Stimulated activated CD8-positive, alpha-beta memory T cell treated with anti-CD3 and anti-CD28 coated beads, Interleukin-15, amount 100 ng/mL, for 24 hours (primary cell): Measurements from ENCODE around the gene ASXL1.
"Not testable (repeated sequence)": the region's sequence is repeated elsewhere in the genome, so short reads cannot be mapped to it uniquely, and the experiment has no call there.

Experiments used
- DNase-seq: peaks from one replicate; pipeline ENCODE4 v3.0.0-alpha.2; 2020; ENCODE audit warnings: low read depth

ASXL1 gene

DNA sequence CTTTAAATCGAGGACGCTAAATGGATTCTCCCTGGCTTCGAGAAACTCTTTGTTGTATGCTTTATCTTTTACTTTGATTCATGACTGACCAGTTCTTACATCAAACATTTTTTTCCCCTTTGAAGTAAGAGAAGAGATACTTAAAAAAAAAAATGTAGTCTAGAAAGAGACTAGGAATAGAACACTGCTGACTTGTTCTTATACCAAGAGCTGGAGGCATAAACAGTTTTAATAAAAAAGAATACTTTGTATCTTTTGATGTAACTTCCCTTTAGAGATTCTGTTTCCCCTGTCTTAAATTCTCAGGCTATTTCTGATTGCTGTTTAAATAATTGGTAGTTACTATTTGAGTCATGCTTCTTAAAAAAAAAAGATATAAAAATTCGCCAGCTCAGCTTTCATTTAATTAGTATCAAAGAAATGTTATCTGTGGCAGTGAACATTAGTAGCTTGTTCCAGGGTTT is 4.8 kb downstream of the ASXL1 start:
- no peak for DNase-seq

DNA sequence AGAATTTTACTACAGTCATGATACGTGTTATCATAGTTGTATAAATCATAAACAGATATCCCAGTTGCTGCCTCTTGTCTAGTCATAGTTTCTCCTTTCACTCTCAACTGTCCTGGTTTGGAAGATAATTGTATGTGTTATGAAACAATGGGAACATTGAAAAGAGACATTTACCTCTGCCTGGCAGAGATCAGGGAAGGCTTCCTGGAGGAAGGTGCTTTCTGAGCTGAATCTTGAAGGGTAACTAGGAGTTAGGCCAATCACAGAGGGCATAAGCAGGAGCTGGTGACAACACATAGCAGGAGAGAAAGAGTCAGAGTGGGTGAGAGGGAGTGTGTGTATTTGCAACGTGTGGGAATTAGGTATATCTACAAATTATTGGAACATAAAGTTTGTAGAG is 5.4 kb downstream of the ASXL1 start:
- no peak for DNase-seq

DNA sequence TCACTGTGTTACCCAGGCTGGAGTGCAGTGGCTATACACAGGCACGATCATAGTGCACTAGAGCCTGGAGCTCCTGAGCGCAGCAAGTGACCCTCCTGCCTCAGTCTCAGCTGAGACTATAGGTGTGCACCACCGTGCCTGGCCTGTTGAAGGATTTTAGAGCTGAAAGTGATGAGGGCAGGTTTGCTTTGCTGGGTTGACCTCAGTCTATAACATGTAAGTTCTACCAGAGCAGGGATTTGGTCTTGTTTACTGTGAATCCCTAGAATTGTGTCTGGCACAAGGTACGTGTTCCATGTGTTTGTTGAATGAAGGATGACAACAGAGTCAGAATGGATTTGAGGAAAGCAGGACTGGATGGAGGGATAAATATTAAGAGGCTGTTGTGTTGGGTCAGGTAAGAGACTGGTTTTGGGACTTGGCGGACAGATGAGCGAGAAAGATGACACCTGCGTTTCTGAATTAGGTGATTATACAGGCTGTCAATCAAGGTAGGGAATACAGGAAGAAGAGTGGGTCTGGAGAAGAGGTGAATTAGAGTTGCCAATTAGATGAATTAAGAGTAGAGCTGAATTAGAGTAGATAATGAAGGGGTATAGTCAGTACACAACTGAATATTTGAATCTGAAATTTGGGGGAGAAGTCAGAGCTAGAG is 6.5 kb downstream of the ASXL1 start:
- DNase-seq: no peak

DNA sequence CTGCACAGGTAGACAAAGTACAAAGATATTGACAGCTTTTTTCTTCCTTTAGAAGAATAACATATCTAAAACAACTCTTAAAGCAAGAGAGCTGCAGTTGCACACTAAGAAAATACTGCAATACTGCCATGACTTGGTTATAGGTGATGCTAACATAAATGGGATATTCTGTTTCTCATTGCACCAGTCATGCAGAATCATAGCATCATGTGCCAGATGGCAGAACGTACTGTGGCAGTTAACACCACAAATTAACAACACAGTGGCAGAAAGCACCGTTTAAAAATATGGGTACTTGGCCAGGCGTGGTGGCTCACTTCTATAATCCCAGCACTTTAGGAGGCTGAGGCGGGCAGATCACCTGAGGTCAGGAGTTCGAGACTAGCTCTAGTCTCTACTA is 7.4 kb downstream of the ASXL1 start:
- DNase-seq: no peak

DNA sequence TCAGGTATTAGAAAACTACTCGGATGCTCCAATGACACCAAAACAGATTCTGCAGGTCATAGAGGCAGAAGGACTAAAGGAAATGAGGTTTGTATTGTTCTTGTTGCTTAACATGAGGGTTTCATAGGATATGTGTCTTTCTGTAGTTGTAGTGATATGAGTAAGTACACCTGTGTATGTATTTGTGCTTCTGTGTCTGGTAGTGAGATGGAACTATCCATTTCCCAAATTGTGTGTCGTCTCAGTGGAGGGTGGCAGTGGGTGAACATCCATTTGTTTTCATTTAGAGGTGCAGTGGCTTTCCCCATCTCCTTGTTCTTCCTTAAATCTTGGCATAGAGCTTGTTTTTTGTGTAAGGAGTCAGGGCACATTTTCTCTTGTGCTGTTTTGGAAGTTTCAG is 8.2 kb downstream of the ASXL1 start:
- DNase-seq: no peak

DNA sequence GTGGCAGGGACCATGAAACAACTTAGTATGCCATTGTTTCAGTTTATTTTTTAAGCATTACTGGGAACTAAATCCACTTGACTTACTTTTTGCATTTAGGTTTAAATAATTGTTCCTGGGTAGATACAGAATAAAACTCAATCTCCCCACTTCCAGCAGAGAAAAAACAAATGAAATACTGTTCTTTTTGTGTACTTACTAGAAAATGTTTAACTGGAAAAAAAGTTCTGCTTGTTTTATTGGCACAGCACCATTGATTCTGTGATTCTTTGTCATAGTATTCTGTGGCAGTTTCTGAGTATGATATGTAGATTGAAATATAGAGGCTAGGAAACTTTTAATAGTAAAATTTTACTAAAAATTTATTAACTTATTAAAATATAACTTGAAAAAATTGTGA is 10.2 kb downstream of the ASXL1 start:
- no peak for DNase-seq

DNA sequence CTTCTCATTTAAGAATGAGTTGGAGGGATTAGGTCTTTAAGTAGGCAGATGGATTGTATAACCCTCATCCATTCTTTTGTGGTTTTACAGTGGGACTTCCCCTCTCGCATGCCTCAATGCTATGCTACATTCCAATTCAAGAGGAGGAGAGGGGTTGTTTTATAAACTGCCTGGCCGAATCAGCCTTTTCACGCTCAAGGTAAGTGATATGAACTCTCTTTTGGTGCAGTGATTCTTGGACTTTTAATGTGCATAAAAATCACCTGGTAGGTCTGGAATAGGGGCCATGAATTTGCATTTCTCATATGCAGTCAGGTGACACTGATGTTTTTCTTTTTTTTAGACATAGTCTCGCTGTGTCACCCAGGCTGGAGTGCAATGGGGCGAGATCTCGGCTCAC is 10.8 kb downstream of the ASXL1 start:
- no peak for DNase-seq

DNA sequence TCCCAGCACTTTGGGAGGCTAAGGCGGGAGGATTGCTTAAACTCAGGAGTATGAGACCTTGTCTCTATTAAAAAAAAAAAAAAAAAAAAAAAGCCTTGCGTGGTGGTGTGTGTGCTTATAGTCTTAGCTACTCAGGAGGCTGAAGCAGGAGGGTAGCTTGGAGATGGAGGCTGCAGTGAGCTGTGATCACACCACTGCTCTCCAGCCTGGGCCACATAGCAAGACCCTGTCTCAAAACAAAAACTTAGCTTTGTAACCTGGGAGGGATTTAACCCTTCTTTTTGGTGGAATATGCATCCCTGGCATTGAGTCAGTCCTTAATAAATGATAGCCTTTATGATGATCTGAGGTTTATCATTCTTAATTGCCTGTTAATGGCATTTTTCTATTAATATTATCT is 12.8 kb downstream of the ASXL1 start:
- DNase-seq: no peak

DNA sequence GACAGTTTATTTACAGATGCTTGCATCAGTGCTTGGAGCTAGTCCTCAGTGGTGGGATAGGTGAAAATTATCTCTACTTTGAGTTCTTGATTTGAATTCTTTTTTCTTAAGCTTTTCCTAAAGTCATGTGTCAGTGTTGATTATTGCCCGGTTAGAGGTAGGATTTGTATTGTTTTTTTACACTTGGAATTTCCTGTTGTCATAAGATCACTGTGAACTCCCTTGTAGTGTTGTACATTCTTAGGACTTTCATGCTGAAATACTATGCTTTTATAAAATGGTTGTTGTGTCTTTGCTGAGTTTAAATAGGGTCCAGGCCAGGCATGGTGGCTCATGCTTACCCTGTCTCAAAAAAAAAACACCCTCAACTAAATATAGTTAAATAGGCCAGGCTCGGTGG is 20.3 kb downstream of the ASXL1 start:
- DNase-seq: no peak

DNA sequence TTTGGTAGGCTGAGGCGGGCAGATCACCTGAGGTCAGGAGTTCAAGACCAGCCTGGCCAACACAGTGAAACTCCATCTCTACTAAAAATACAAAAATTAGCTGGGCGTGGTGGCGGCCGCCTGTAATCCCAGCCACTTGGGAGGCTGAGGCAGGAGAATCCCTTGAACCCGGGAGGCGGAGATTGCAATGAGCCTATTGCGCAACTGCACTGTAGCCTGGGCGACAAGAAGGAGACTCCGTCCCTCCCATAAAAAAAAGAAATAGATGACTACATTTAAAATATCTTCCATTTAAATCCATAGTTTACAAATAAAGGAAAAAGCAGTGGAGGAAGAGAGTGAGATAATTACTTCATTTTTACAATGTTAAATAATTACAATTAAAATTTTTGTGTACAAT is 21.9 kb downstream of the ASXL1 start:
- not testable (repeated sequence) for DNase-seq

DNA sequence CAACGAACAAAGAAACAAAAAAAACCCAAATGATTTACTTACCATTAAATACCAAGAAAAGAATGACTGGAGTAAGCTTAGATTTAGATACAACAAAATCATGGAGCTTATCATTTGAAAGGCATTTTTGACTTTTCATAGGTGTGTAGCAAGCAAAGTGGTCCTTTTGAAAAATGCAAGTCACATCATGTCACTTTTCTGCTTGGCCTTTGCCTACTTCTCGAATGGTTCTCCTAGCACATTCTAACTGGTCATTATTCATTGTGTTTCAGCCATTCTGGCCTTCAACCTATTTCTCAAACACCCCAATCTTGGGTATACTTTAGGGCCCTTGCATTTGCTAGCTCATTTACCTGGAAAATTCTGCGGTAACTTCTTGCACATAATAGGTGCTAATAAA is 22.6 kb downstream of the ASXL1 start:
- no peak for DNase-seq

DNA sequence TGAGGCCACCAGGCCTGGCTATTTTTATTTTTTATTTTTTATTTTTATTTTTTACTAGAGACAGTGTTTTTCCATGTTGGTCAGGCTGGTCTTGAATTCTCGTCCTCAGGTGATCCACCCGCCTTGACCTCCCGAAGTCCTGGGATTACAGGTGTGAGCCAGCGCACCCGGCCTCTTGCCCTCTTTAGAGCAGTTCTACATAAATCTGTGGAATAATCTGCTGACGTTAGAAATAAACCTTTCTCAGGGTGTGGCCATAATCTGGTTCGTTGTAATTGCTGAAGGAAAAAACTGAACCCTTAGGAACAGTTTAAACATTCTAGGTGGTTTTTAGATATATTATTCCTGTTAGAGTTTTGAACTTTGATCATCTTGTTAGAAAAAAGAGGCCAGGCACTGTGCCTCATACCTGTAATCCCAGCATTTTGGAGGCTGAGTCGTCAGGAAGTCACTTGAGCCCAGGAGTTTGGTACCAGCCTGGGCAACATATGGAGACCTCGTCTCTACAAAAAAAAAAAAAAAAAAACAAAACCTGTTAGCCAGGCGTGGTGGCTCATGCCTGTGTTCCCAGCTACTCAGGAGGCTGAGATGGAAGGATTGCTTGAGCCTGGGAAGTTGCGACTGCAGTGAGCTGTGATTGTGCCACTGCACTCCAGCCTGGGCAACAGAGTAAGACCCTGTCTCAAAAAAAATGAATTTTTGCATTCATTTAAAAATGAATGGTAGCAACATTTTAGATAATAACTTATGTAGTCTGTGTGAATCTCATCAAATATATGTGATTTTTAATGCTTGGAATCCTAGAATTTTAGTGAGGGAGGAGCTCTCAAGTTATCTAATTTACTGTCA is 24.2 kb downstream of the ASXL1 start:
- no peak for DNase-seq

DNA sequence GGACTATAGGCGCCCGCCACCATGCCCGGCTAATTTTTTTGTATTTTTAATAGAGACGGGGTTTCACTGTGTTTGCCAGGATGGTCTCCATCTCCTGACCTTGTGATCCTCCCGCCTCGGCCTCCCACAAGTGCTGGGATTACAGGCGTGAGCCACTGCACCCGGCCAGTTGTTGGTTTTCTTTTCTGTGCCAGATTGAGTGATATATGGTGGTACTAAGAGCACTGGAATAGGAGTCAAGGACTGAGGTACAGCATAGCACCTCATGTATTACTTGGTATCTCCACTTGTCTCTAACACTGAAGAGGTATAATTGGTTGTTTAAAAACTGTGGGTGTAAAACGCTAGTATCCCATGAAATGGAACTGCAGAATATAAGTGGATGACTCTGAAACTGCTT is 25.3 kb downstream of the ASXL1 start:
- DNase-seq: not testable (repeated sequence)

DNA sequence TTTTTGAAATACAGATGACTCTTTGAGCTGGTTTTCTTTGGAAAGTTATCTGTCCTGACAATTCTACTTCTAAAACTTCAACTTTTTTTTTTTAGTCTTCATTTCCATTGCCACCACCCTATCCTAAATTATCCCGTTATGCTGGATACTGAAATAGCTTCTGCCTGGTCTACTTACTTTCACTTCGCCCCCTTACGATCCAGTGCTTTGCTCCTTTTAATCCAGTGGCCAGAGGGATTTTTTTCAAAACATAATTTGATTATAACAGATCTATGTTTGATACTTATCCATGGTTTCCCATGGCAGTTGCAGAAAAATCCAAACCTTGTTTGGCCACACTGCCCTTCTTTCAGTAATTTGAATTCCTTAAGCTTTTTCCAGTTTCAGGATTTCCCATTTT is 27.4 kb downstream of the ASXL1 start:
- no peak for DNase-seq

DNA sequence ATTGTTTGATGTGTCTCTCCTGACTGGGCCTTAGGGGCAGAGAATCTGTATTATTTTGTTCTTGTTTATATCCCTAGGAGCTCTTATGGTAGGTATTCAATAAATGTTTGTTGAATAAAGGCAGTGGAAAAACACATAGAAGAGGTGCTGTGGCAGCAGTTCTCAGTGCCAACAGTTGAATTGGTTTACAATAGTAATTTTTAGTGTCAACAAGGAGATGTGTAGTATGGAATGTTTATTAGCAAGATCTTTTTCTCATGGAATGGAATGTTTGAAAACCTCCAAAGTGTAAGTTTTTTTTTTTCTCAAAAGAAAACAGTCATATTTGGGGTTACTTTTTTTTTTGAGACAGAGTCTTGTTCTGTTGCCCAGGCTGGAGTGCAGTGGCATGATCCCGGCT is 28.0 kb downstream of the ASXL1 start:
- no peak for DNase-seq

DNA sequence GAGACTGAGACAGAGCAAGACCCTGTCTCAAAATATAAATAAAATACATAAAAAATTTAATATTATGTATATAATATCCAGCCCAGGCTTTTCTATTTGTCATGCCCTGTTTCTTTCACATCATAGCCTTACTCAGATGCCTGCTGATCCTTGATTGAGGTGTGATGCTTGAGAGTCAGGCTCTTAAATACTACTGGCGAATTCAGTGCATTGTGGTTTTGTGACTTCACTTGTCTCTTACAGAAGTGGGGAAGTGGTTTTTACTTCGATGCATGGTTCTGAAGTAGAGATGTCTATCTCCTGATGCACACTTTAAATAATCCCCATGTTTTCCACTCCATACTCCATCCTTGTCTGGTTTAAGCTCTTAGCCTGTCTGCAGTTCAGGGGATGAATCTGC is 29.1 kb downstream of the ASXL1 start:
- no peak for DNase-seq

DNA sequence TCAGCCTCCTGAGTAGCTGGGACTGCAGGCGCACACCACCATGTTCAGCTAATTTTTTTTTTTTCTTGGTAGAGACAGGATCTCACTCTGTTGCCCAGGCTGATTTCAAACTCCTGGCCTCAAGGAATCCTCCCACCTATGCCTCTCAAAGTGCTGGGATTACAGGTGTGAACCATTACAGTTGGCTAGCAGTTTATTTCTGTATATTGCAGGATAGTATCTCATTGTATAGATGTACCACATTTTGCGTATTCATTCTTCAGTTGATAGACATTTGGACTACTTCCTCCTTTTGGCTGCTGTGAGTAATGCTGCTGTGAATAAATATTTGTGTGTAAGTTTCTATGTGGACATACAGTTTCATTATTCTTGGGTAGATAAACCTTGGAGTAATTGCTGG is 32.9 kb downstream of the ASXL1 start:
- DNase-seq: no peak

DNA sequence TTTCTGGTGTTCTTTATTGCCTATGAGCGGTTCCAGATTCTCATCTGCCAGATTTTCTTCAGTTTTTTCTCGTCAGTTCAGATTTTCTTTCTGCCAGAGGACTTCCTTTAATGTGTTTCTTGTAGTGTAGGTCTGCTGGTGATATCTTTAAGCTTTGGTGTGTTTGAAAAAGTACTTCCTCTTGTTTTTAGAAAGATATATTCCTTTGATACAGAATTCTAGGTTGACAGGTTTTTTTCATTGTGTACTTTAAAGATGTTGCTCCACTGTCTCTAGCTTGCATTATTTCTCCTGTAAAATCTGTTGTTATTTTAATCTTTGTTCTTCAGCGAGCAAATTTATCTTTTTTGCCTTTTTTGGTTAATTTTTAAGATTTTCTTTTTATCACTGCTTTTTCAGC is 36.9 kb downstream of the ASXL1 start:
- DNase-seq: no peak

DNA sequence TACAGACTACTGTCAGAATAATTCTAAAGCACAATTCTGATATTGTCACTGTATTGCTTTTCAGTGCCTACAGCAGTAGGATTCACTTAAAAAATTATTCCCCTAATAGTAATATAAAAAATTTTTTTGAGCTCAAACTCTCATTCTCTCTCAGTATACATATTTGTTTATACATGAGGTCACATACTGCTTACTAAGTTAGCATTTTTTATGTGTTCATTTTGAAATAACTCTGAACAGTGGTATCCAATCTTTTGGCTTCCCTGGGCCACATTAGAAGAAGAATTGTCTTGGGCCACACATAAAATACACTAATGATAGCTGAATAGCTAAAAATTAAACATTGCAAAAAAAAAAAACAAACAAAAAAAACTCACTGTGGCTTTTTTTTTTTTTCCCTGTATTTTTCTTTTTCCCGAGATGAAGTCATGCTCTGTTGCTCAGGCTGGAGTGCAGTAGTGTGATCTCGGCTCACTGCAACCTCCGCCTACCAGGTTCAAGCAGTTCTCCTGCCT is 38.6 kb downstream of the ASXL1 start:
- DNase-seq: no peak

DNA sequence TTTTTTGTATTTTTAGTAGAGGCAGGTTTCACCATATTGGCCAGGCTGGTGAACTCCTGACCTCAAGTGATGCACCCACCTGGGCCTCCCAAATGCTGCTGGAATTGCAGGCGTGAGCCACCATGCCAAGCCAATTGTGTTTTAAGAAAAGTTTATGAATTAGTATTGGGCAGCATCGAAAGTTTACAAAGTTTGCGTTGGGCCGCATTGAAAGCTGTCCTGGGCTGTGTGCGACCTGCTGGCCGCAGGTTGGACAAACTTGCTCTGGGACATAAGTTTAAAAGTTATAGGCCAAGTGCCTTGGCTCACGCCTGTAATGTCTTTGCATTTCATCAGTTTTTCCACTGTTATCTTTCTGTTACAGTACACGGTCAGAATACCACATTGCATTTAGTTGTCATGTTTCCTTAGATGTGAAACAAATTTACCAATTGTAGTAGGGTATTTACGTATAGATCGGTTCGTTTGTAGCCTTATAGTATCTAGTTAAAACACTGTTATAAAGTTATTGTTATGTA is 39.5 kb downstream of the ASXL1 start:
- DNase-seq: no peak

DNA sequence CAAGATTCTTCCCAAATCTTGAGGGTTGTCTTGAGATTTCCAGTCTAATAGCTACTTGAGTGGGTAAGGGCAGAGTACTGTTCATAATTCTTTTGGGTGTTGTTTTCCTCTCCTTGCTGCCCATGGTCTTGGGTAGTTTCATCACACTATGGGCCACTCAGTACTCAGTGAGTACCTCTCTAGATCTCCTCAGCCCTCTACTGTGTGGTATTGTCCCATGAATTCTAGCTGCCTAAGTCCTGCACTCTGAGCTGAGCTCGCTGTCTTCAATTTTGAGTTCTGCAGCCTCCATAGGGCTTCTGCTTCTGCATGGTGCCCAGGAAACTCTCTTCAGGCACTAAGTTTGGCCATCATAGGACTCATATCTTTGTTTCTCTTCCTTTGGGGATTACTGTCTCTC is 42.3 kb downstream of the ASXL1 start:
- no peak for DNase-seq

DNA sequence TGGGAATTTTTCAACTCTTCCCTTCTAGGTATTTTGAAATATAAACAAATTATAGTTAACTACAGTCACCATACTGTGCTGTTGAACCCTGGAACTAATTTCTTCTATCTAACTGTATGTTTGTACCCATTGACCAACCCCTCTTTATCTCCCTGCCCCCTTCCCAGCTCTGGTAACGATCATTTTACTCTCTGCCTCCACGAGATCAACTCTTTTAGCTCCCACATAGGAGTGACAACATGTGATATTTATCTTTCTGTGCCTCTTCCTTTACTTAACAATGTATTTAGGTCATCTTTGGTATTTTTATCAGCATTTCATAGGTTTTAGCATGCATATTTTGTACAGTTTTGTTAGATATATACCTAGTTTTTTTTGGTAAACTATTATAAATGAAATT is 45.9 kb downstream of the ASXL1 start:
- no peak for DNase-seq

DNA sequence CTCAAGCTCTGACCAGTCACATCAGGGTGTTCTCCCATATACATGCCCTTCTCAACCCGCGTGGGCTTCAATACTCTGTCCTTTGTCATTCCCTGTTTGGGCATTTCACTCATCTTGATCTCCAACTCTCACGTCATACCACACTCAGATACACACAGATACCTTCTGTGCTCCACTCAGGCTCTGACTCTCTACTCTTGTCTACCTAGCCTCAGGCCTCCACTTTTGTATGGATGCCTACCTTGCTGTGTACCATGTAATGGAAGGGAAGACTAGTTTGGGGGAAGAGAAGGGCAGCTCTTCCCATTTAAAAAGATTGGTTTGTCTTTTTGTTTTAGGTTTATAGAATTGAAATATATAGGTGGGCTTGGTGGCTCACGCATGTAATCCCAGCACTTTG is 48.6 kb downstream of the ASXL1 start:
- no peak for DNase-seq
